ENCODE data around the gene B9D1.

GRCh38 chr17:19308398-19308797 lies 54.1 kb downstream of the B9D1 start:
- TF ChIP-seq EZH2phosphoT487 (IDR thresholded peaks at IDR 0.05; ENCODE audit: low read length) (no peak), CTCF (IDR thresholded peaks at IDR 0.05; ENCODE audit: low read length) (no peak)

Data from MM.1S (cell line).